ENCODE measurements around the gene APMAP. TPM values are rescaled to one million over a fixed set of nuclear protein-coding genes. Genes with fewer than 3 reads are reported as not detected.

Gene APMAP
- total and polyA plus RNA-seq, 2 of the 13 experiments (the other 11 are each of a cell fraction or from before 2014, with no cell fraction given): 168 to 214 TPM

- TF ChIP-seq ZNF597 (CRISPR knock-in tag; IDR thresholded peaks at IDR 0.05): no peak
- no peak for TF ChIP-seq TEF (CRISPR knock-in tag; IDR thresholded peaks at IDR 0.05)
- TF ChIP-seq TFAP4 (IDR thresholded peaks at IDR 0.05; ENCODE audit: borderline replicate concordance, low read depth): no peak
- no peak for TF ChIP-seq MED8 (CRISPR knock-in tag; IDR thresholded peaks at IDR 0.05; ENCODE audit: insufficient replicate concordance)
- peak; percentile 82; the same call in 1 of the 2 replicates for TF ChIP-seq ZNF580 (CRISPR knock-in tag; IDR thresholded peaks at IDR 0.05; ENCODE audit: borderline replicate concordance, low read depth)
- no peak for TF ChIP-seq NRL (CRISPR knock-in tag; IDR thresholded peaks at IDR 0.05; ENCODE audit: borderline replicate concordance)
- no peak for TF ChIP-seq JARID2 (CRISPR knock-in tag; IDR thresholded peaks at IDR 0.05; ENCODE audit: insufficient replicate concordance)
- peak; percentile 69; the same call in 1 of the 2 replicates for TF ChIP-seq ZNF619 (CRISPR knock-in tag; IDR thresholded peaks at IDR 0.05)
- TF ChIP-seq NCOR1 (IDR thresholded peaks at IDR 0.05; ENCODE audit: borderline replicate concordance, low read length): no peak
- no peak for TF ChIP-seq MTF2 (CRISPR knock-in tag; IDR thresholded peaks at IDR 0.05; ENCODE audit: borderline replicate concordance)
- no peak for TF ChIP-seq ELK4 (CRISPR knock-in tag; IDR thresholded peaks at IDR 0.05; ENCODE audit: borderline replicate concordance)
- TF ChIP-seq MAFF (IDR thresholded peaks at IDR 0.05; ENCODE audit: low read depth, low read length): peak; percentile 16; the same call in 1 of the 2 replicates
- TF ChIP-seq ZBTB25 (CRISPR knock-in tag; IDR thresholded peaks at IDR 0.05): 0 out of 2 replicates have a peak, but pooled peaks have one; percentile 54
- TF ChIP-seq ETV6 (CRISPR knock-in tag; conservative IDR thresholded peaks at IDR 0.05): no peak; the same call in 1 of the 2 replicates
- TF ChIP-seq SMAD1 (CRISPR knock-in tag; IDR thresholded peaks at IDR 0.05; ENCODE audit: borderline replicate concordance, low read depth): no peak
- no peak for TF ChIP-seq ZNF337 (CRISPR knock-in tag; IDR thresholded peaks at IDR 0.05; ENCODE audit: borderline replicate concordance, low read depth)
- TF ChIP-seq SRSF9 (IDR thresholded peaks at IDR 0.05; ENCODE audit: borderline replicate concordance, insufficient read depth, low read depth, low read length, poor library complexity, severe bottlenecking): no peak
- TF ChIP-seq YEATS4 (CRISPR knock-in tag; IDR thresholded peaks at IDR 0.05; ENCODE audit: borderline replicate concordance): no peak
- TF ChIP-seq BORCS8-MEF2B (CRISPR knock-in tag; IDR thresholded peaks at IDR 0.05): no peak
- TF ChIP-seq LBX2 (CRISPR knock-in tag; IDR thresholded peaks at IDR 0.05; ENCODE audit: borderline replicate concordance): no peak
- no peak for TF ChIP-seq NR2C2 (CRISPR knock-in tag; IDR thresholded peaks at IDR 0.05; ENCODE audit: borderline replicate concordance)
- TF ChIP-seq ZNF577 (CRISPR knock-in tag; IDR thresholded peaks at IDR 0.05; ENCODE audit: borderline replicate concordance, low read depth): no peak
Measured at GRCh38 chr20:24994470-24995368, 2.2 kb upstream of the APMAP start (continued).

Measured in HepG2 (cell line).